ENCODE measurements around the gene NFXL1.
"Not testable (repeated sequence)": the region's sequence is repeated elsewhere in the genome, so short reads cannot be mapped to it uniquely, and the experiment has no call there.

Gene NFXL1

GRCh38 chr4:47914220-47914925, at the start of gene NFXL1:
Gene NFXL1, minus strand, starts transcription at chr4:47914583. Its CDS starts 380 bp downstream, at chr4:47914203.
- DNase-seq (ENCODE audit: low spot score), result peak; percentile 95

DNA sequence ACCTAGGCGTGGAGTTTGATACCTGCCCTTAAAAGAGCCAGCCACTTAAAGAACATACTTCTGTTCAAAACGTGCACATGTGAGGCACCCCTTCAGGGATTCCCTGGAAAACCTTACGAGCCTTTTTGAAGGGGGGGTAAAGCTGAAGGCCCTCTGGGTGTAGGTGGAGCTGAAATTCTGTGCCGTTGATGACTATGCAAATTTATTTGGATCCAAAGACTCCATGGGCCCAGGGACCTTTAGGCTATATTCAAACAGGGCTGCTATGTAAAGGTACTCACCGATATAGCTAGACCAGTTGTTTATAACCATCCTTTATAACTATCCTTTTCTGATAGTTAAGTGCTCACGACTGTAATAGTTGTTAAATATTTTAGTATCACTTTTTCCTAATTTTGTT, 40.3 kb upstream of the NFXL1 start:
- no peak for DNase-seq (ENCODE audit: low spot score)

GRCh38 chr4:47954245-47954644, 39.9 kb upstream of the NFXL1 start:
- no peak for DNase-seq (ENCODE audit: low spot score)

DNA sequence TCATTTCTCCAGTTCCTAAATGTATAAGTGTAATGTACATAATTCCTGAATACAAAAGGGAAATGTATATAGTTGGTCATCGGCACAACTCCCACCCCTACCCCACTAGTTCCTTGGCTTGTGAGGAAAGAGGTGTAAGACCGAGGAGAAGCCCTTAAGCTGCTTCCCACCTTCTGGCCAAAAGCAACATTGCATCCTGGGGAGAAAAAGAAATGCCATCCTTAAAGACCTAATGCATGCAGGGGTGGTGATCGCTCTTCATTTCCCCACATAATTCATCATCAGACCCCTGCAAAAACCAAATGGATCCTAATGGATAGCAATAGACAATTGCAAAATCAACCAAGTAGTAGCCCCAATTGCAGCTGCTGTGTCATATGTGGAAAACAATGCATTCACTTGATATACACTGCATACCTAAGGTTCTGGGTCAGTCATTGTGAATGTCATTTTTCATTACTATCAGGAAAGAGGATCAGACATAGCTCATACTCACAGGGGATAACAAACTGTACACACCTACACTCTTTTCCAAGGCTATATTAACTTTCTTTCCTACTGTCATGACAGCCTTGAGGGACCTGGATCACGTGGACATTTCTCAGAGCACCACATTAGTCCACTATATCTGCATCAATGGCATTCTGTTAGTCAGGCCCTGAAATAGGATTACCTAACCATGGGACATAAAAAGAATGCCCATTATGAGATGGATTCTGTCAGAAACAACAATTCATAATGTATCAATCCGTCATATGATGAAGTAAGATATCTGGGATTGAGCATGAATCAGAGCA, 31.7 kb upstream of the NFXL1 start:
- DNase-seq (ENCODE audit: low spot score), result no peak

- DNase-seq (ENCODE audit: low spot score), result no peak
Measured at GRCh38 chr4:47942081-47942819, 27.9 kb upstream of the NFXL1 start.

- no peak for DNase-seq (ENCODE audit: low spot score)
Measured at GRCh38 chr4:47939456-47939855, 25.1 kb upstream of the NFXL1 start.

- no peak for DNase-seq (ENCODE audit: low spot score)
Measured at GRCh38 chr4:47936336-47936735, 22.0 kb upstream of the NFXL1 start.

DNA sequence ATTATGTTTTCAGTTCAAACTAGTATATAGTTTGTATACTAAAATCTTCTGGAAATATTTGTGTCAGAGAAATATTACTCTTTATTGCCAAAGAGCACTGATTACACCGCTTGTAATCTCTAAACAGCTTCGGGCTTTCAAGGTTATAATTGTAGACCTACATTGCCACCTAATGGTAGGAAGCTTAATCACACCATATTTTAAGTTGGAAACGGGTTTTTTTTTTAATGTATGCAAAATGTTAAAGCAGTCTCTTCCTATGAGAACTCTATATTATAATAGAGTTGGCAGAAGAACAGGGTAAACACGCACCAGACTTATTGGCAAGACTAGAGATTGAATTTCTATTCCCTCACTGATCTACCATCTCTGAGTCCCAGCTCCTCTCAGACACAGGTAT, 19.5 kb upstream of the NFXL1 start:
- peak; percentile 57 for DNase-seq (ENCODE audit: low spot score)

DNA sequence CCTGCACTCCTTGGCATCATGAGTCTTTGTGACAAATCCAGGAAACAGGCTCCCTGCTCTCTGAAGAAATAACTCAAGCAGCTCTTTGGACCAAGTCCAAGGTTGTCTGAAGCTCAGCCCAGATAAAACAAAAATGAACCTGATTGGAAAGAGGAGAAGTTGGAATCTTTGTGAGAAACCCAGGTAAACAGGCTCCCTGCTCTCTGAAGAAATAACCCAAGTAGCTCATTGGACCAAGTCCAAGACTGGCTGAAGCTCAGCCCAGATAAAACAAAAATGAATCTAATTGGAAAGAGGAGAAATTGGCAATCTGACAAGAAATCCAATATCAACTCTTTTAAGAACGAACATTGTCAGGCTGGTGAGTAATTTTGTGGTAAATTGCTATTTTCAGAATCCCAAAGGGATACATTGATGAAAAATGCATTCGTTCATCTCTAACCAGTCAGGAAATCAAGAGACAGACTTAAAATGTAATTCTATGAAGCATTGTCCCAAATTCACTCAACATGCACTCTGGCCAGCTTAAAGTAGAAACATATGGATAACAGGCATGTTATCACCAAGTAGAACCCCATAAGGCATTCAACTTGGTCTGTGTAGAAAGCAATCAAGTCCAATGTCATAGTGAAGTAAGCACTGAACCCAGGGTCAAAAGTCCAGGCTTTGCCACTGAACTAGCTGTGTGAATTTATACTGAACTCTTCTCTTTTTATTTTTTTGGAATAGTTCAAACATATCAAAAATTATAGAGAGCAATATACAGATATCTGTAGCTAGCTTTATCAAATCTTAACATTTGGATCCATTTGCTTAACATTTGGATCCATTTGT, 16.8 kb upstream of the NFXL1 start:
- no peak for DNase-seq (ENCODE audit: low spot score)

- DNase-seq (ENCODE audit: low spot score), result no peak
Measured at GRCh38 chr4:47929682-47930201, 15.4 kb upstream of the NFXL1 start.

DNA sequence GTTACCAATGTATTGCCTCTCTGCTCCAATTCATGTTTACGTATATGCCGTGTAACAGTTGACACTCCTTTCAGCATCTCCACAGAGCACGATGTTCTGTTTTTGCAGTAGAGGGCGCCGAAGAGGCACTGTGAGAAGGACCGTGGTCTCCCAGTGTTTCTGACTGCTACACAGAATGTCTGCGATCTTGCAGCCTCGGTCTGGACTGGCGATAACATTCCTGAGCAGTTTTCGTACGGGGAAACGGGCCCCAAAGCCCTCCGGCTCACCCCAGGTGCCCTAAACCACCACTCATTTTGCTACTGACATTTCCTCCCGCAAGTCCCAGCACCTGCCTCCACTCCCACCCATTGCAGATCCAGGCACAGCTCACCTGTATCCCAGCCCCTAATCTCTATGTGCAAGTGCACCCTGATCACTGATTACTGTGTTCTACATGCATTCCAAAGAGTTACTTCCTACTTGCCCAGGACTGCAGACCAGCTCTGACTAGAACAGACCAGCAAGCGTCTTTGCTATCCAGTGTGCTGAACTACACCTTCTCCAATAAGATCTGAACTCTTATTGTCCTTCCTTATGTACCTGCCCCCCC, 12.4 kb upstream of the NFXL1 start:
- DNase-seq (ENCODE audit: low spot score), result peak; percentile 62

DNA sequence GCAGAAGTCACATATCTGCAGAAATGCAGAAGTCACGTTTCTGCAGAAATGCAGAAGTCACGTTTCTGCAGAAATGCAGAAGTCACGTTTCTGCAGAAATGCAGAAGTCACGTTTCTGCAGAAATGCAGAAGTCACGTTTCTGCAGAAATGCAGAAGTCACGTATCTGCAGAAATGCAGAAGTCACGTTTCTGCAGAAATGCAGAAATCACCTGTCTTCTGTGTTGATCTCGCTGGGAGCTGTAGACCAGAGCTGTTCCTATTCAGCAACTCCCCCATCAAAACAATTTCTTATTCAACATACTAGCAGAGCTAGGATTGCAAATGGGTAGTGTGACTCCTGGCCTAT, 8.9 kb upstream of the NFXL1 start:
- DNase-seq (ENCODE audit: low spot score), result not testable (repeated sequence)

DNA sequence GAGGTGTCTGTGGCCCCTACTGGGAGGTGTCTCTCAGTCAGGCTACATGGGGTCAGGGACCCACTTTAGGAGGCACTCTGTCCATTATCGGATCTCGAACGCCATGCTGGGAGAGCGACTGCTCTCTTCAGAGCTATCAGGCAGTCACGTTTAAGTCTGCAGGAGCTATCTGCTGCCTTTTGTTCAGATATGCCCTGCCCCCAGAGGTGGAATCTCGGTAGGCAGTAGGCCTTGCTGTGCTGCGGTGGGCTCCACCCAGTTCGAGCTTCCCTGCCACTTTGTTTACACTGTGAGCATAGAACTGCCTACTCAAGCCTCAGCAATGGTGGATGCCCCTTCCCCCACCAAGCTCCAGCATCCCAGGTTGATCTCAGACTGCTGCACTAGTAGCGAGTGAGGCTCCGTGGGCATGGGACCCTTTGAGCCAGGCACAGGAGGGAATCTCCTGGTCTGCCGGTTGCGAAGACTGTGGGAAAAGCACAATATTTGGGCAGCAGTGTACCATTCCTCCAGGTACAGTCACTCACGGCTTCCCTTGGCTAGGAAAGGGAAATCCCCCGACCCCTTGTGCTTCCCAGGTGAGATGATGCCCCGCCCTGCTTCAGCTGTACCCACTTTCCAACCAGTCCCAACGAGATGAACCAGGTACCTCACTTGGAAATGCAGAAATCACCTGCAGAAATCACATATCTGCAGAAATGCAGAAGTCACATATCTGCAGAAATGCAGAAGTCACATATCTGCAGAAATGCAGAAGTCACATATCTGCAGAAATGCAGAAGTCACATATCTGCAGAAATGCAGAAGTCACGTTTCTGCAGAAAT, 8.3 kb upstream of the NFXL1 start:
- DNase-seq (ENCODE audit: low spot score), result not testable (repeated sequence)

GRCh38 chr4:47917163-47917562, 2.8 kb upstream of the NFXL1 start:
- DNase-seq (ENCODE audit: low spot score), result not testable (repeated sequence)

GRCh38 chr4:47915378-47915777, 995 bp upstream of the NFXL1 start:
- no peak for DNase-seq (ENCODE audit: low spot score)

- no peak for DNase-seq (ENCODE audit: low spot score)
Measured at GRCh38 chr4:47914926-47915237, 499 bp upstream of the NFXL1 start.

DNA sequence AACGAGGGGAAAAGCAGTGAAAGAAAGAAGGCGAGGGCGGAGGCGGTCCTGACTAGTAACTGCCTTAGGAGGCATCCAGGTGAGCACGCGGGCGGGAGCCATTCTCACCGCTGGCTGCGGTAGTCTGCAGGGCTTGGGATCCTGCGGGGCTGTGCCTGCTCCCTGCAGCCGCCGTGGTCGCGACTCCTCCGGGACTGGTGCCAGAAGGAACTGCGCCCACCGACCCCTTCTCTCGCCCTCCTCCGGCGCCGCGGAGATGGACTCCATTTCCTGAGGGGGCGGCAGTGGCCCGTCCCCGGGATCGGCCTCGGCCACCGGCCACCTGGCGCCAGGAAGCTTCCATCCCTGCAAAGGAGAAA, 543 bp downstream of the NFXL1 start:
- DNase-seq (ENCODE audit: low spot score), result peak; percentile 15

- no peak for DNase-seq (ENCODE audit: low spot score)
Measured at GRCh38 chr4:47913330-47913729, 1.1 kb downstream of the NFXL1 start.

DNA sequence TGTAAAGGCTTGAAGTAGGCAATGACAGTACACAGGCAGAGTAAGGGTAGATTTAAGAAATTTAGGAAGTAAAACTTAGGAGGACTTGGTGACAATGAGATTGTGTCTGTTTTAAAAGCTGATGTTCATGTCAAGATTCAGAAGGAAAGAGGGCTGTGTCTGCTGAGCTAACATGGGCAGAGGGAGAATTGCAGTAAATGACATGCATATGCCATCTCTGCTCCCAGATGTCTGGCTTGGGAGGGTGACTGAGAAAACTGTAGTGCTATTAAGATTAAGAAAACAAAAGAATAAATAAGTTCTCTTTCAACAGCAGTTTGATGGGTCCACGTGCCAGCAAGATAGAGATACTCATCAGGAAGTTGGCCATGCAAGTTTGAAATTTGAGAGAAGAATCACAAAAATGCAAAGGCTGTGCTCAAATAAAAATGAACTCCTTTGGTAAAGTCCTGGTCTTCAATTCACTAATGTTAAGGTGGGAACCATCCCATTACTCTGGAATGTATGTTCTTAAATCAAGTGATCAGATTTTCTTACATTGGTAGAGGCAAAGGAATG, 7.2 kb downstream of the NFXL1 start:
- DNase-seq (ENCODE audit: low spot score), result no peak

DNA sequence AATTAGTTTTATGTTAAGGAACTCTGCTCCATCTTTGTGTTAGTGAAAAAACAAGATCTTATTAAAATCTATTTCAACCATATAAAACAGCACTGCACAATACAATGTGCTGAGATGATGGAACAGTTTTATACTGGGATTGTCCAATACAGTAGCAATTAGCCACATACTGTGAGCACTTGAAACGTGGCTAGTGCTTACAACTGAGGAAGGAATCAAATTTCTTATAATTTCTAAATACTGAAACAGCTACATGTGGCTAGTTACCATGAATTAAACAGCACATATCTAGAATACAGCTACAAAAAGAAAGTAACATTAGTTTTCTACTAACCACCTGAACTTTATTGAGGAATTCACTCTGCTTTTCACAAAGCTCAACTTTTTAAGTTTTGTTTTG, 14.7 kb downstream of the NFXL1 start:
- no peak for DNase-seq (ENCODE audit: low spot score)

Measured in CD4-positive, alpha-beta T cell treated with Interleukin-2 at 100 ng/mL for 4 hours (primary cell).